ENCODE data around the gene CYP27B1.

The CYP27B1 gene

DNA sequence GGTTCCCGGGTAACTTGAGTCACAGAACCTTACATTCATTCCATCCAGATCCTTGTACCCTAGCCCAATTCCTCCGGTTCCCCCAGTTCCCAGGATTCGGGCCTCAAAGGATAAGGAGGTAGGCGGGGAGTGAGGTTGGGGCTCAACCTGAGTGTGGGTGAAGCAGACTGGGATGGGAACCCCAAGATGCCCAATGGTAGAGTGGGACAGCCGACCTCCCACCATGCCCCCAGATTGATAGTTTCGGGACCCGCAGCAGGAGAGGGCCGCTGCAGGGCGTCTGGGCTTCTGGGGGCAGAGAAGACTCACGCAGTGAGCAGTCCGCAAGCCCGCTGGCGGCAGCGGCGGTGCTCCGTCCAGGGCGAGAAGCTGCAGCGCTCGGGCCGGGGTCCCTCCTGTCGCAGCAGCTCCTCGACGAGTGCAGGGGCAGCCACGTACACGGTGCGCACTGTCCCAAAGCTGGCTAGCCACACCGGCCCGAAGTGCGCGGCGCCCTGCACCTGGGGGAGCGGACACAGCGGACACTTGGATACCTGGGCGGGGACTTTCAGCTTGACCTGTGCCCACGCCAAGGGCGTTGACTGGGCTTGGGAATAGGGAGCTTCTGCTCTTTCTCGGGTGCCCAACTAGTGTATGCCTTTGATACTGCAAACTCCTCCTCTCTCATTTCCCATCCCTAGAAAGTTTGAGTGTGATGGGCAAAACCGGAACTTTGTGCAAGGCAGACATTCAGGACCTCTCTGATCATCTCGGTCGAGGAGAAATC is 997 bp downstream of the CYP27B1 start:
- no peak for DNase-seq (ENCODE audit: low read depth, low spot score)

- no peak for DNase-seq (ENCODE audit: low read depth, low spot score)
Observed at GRCh38 chr12:57765003-57765697, 1.7 kb downstream of the CYP27B1 start.

DNA sequence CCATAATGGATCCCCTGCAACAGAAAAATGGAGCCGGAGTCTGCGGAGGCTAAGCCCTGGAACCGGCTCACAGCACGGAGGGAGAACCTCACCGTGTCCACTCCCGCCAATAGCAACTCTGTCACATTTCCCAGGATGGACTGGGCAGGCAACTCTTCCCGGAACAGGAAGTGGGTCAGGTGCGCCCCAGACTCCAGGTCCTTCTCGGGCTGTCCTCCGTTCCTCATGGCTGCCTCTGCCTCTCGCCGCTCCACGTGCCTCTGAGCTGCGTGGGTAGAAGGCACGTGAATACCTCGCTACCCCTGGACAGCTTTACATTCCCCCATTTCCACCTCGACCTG is 2.2 kb downstream of the CYP27B1 start:
- no peak for DNase-seq (ENCODE audit: low read depth, low spot score)

DNA sequence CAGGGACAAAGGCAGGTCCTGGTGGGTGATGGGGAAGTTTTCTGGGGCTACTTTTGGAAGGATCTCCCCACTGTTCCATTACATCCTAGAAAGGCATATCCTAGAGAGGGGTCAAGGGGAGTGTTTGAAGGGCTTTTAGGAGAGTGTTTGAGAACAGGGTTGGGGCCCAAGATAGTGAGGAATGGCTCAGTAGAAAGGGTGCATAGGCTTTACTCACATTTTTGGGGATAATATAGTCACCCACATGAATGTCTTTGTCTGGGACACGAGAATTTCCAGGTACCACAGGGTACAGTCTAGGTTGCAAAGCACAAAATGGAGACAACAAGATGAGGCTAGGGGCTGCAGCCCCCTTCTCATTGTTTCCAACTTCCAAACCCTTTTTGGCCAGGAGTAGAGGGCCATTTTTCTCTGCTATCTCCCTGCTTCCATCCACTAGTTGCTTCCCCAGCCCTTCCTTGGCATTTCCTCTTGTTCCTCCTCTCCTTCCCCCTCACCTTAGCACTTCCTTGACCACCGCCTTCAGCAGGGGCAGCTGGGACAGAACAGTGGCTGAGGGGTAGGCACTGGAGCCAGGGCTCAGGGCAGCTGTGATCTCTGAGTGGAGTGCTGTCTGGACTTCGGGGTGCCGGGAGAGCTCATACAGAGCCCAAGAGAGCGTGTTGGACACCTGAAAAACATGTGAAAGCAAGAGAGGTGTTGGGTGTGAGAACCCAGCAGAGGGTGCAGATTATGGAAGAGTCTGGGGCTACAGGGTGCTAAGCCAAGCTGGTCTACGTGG is 2.8 kb downstream of the CYP27B1 start:
- no peak for DNase-seq (ENCODE audit: low read depth, low spot score)

- DNase-seq (ENCODE audit: low read depth, low spot score): no peak
Observed at GRCh38 chr12:57762463-57762862, 4.4 kb downstream of the CYP27B1 start.

DNA sequence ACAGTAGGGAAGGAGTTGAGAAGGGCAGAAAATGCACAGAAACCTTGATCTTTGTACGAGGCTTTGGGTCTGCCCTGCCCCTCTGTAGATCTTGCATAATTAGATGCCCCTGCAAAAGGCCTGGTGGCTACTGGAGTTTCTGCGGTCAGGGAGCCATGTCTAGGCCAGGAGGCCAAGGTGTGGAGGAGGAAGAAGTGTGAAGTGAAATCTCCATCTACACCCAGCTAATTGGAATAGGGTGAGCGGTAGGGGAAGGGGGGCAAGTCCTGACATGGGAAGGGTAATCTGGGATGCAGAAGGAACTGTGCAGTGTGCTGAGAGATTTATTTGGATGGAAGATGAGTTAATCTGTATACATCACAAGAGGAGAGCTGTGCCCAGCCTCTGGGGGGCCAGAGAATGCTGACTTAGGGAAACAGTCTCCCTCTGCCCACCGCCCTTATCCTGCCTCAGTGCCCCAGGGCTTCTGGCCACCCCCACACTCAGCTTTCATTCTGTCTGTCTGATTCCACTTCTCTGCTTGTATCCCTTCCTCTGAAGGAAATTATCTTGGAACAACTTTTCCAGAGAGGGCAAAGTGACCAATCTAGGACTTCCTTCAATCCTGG is 5.4 kb downstream of the CYP27B1 start:
- no peak for DNase-seq (ENCODE audit: low read depth, low spot score)

DNA sequence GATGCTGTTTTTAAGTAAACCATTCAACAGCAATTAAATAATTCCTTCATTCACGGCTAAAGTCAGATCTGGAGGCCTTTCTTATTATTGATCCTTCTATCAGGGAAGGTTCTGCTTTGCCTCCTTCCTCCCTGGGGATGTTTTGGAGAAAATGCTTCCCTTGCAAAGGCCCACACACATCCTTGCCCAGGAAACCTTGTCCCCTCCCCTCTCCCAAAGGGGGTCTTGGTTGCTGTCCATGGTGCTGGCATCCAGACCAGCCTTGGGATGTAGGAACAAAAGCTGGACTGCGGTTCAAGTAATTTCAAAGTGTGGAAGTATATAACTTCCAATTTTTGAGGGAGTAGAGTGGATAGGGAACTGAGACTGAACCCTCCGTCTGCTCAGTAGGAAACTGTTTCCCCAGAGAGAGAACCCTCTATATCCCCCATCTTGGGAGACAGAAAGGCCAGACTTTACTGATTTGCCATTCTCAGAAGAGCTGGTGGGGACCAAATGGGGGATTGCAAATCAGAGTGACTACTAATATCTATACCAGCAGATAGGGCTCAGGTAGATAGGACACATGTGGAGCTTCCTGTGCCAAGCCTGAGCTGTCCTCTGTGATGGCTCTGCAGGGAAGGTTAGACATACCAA is 6.4 kb downstream of the CYP27B1 start:
- DNase-seq (ENCODE audit: low read depth, low spot score): no peak

GRCh38 chr12:57759360-57759980 is 7.4 kb downstream of the CYP27B1 start:
- DNase-seq (ENCODE audit: low read depth, low spot score): no peak

DNA sequence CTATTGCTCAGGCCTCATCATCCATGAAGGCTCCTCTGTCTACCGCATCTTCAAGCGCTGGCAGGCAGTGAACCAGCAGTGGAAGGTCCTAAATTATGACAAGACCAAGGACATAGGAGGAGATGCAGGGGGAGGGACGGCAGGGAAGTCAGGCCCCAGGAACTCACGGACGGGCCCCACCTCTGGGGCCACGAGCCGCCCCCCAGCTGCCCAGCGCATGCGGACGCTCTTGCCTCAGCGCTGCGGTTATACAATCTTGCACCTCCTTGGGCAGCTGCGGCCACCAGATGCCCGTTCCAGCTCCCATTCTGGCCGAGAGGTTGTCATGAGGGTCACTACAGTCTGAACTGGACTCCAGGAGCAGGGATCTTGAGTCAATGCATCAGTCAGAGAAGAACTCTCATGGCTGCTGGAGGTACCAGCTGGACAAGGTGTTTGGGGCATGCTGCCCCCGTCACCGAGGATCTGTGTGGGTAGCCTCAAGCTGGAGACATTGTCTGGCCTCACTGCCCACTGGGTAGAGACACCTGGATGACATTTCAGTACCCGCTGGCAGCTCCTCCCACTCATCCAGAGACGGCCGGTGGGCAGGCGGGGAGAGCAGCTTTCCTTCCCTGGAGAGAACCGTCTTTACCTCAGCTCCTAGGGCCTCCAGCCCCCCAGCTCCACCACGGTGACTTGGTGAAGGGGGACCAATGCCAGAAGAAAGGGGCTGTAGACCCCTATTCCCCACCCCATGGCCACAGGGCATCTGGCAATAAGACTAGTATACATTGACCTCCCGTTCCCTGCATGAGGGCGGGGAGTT is 8.1 kb downstream of the CYP27B1 start:
- DNase-seq (ENCODE audit: low read depth, low spot score): no peak

DNA sequence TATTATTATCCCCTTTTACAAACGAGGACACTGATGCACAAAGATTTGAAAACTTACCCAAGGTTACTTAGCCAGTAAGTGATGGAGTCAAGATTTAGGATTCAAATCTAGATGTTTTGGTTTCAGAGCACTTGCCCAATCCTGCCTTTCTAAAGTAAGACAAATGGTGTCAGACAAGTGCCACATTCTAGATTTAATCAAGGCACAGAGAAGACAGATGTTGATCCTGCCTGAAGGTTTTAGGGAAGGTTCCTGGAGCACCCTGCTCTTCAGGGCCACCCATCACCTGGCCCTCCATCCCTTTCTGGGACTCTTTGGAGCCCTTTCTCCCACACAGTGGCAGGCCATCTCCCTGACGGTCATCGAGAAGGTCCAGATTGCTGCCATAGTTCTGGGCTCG is 9.1 kb downstream of the CYP27B1 start:
- DNase-seq (ENCODE audit: low read depth, low spot score): no peak

DNA sequence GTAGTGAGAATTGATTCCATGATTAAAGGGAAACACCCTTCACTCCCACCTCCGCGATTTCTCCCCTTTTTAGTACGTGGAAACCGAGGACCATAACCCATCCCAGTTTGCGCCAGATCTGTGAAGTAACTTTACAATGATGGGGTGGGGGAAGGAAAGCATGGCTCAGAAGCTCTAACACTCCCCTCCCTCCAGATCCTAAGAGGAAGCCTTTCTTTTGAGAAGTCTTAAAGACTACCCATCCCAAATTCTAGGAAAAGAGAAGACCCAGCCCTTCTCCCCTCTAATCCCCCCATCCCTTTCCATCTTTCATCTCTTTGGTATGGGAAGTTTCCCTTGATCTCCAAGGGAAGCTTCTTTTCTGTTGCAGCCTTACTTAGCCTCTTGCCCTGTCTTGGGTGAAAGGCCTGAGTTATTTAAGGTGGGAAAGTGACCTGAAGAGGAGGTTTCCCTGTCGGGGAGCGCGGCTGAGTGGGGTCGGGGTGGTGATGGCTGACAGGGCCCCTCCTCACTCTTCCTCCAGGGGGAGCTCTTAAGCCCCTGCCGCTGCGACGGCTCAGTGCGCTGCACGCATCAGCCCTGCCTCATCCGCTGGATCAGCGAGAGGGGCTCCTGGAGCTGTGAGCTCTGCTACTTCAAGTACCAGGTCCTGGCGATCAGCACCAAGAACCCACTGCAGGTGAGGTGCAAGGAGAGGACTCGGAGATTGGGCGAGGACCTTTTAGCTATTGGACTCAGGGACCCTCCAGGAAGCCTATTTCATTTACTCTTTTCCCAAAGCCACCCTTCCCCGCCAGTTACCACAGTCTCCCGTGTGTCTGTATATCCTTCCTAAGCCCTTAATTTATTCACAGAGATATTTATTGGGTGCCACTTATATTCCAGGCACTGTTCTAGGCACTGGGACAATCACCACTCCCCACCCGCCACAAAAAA is 10.2 kb downstream of the CYP27B1 start:
- DNase-seq (ENCODE audit: low read depth, low spot score): no peak

DNA sequence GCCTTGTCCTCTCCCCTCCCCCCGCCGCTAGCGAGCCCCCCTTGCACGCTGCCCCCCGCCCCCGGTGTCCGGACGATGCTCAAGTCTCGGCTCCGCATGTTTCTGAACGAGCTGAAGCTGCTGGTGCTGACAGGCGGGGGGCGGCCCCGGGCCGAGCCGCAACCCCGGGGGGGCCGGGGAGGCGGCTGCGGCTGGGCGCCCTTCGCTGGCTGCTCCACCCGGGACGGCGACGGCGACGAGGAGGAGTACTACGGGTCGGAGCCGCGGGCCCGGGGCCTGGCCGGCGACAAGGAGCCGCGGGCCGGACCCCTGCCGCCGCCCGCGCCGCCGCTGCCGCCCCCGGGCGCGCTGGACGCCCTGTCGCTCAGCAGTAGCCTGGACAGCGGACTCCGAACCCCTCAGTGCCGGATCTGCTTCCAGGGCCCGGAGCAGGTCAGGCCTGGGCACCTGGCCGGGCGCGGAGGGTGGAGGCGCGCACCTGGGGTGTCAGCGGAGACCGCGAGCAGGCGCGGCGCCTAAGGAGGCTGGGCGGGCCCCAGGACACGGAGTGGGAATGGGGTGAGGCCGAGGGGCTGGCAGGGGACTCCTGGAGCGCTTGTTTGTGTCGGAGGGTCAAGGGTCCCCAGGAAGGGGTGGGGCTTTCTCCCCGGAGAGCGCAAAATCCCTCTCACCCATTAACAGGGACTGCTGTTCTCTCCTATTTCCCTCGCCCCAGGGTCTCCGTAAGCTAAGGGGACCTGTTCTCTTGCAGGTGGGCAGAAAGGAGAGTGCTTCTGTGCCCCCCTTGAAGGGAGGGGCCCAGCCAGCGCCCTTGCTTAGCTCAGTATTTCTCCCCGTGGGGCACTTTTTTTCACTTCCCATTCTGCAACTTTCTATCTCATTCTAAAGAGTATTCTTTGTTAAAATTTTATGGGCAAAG is 11.2 kb downstream of the CYP27B1 start:
- no peak for DNase-seq (ENCODE audit: low read depth, low spot score)

GRCh38 chr12:57755194-57755453 is 11.8 kb downstream of the CYP27B1 start:
- no peak for DNase-seq (ENCODE audit: low read depth, low spot score)

DNA sequence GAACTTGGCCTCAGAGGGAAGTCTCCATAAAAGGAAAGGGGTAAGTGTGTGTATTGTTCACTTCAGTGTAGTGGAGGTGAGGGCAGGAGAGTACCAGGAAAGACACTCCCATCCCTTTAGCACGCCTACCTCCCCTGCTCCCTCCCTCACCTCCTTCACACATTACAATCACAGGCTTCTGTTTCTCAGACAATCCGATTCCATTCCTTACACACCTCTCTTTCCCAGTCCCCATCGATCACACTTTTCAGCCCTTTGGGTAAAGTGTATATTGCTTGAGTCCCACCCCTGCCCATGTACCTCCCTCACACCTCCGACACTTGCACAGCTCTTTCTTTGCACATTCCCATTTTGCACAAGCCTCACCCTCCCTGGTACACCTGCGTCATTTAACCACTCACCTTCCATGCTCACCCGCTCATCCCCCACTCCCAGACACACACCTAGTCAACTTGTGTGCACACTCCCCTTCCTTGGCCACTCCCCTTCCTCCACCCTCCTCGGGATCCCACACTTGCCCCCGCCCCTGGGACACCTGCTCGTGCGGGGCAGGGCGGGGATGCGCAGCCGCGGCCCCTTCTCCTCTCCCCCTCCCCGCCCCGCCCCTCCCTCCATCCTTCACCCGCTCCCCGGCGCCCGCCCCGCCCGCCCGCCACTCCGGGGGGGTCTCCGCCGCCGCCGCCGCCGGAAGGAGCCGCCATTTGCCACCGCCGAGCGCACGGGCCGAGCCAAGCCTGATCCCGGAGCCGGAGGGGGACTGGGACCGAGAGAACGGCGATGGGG is 12.3 kb downstream of the CYP27B1 start, which contains the start of gene MARCHF9:
TSS of gene MARCHF9 (plus strand) at position 693 of the 783 bp plus-strand sequence. CDS start 426 bp downstream, outside the sequence.
- no peak for DNase-seq (ENCODE audit: low read depth, low spot score)

GRCh38 chr12:57753756-57754337 is 13.0 kb downstream of the CYP27B1 start:
- DNase-seq (ENCODE audit: low read depth, low spot score): no peak

DNA sequence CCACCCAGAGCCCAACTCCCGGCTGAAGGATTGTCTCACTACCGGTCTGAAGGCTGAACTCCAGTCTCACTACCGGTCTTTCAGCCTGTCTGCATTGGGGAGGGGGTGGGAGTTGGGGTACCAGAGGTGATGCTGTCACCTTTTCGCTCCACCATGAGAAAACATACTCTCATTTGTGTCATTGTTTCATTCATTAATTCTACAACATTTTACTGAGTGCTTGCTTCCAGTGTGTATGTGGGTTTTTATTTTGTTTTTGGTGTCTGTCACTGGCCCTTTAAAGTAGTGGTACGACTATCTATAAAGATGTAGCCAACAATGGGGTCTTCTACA is 14.2 kb downstream of the CYP27B1 start:
- DNase-seq (ENCODE audit: low read depth, low spot score): no peak
